ENCODE data around the gene ASPSCR1. TPM values are rescaled to one million over a fixed set of nuclear protein-coding genes. Genes with fewer than 3 reads are reported as not detected.

Gene ASPSCR1
- total RNA-seq, 1 donor from 2014 or later, result 27.5 TPM

DNA sequence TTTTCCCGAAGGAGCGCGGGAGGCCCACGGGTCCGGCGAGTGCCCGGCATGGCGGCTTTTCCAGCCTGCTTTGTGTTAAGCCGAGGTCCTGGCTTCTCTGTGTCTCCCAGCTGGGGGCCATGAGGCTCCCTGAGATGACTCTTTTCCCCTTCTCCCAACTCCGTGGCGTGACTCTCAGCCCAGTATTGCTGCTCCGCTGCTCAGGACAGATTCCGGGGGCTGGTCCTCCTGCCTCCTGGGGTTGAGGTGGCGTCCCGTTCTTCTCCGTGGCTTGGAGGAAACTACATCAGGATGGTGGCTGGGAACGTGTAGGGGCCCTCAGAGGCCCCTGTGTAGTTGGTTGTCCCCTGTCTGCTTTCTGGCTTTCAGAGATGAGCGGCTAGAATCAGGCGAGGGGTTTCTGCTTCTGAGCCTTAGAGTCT lies 75.2 kb downstream of the ASPSCR1 start:
- Histone ChIP-seq H3K27me3 (ENCODE audit: low read depth) (no peaks in the 10 kb centered on the region), H3K36me3 (peaks cover 70% of the 10 kb centered on the region)
- DNase-seq, result no peak

DNA sequence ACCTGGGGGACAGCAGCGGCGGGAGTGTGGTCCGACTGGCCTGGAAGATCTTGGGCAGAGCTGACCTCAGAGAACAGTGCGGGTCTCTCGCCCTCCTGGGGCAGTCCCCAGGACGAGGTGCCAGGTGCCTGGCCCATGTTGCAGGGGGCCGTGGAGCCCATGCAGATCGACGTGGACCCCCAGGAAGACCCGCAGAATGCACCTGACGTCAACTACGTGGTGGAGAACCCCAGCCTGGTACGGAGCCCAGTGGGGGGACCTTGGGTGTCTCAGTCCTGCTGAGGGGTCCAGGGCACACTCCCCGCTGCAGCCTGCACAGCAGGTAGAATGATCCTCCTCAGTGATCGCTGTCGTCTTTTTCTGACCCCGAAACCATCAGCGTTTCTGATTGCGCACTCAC lies 75.7 kb downstream of the ASPSCR1 start:
- DNase-seq, result no peak
- Histone ChIP-seq H3K27me3 (ENCODE audit: low read depth) (no peaks in the 10 kb centered on the region), H3K4me1 (peaks cover 44% of the 10 kb centered on the region), H3K27ac (replicated peaks) (no peak overlapping the region), H3K9me3 (replicated peaks) (no peaks in the 10 kb centered on the region), H3K36me3 (peaks cover 70% of the 10 kb centered on the region), H3K4me3 (peak overlapping the region; percentile 91)
- TF ChIP-seq, protein P1, sequence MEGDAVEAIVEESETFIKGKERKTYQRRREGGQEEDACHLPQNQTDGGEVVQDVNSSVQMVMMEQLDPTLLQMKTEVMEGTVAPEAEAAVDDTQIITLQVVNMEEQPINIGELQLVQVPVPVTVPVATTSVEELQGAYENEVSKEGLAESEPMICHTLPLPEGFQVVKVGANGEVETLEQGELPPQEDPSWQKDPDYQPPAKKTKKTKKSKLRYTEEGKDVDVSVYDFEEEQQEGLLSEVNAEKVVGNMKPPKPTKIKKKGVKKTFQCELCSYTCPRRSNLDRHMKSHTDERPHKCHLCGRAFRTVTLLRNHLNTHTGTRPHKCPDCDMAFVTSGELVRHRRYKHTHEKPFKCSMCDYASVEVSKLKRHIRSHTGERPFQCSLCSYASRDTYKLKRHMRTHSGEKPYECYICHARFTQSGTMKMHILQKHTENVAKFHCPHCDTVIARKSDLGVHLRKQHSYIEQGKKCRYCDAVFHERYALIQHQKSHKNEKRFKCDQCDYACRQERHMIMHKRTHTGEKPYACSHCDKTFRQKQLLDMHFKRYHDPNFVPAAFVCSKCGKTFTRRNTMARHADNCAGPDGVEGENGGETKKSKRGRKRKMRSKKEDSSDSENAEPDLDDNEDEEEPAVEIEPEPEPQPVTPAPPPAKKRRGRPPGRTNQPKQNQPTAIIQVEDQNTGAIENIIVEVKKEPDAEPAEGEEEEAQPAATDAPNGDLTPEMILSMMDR (IDR thresholded peaks at IDR 0.05; ENCODE audit: borderline replicate concordance), result no peak
- intact Hi-C loops (cut with micrococcal nuclease), result no loop called here

More for the DNA sequence above, 75.2 kb downstream of the ASPSCR1 start:
- TF ChIP-seq, protein P1 (IDR thresholded peaks at IDR 0.05; ENCODE audit: borderline replicate concordance), result no peak
- Histone ChIP-seq H3K9me3 (replicated peaks) (no peaks in the 10 kb centered on the region), H3K4me3 (peak overlapping the region; percentile 91), H3K27ac (replicated peaks) (peak overlapping the region; percentile 75), H3K4me1 (peaks cover 44% of the 10 kb centered on the region)
- intact Hi-C loops (cut with micrococcal nuclease), result no loop called here

DNA sequence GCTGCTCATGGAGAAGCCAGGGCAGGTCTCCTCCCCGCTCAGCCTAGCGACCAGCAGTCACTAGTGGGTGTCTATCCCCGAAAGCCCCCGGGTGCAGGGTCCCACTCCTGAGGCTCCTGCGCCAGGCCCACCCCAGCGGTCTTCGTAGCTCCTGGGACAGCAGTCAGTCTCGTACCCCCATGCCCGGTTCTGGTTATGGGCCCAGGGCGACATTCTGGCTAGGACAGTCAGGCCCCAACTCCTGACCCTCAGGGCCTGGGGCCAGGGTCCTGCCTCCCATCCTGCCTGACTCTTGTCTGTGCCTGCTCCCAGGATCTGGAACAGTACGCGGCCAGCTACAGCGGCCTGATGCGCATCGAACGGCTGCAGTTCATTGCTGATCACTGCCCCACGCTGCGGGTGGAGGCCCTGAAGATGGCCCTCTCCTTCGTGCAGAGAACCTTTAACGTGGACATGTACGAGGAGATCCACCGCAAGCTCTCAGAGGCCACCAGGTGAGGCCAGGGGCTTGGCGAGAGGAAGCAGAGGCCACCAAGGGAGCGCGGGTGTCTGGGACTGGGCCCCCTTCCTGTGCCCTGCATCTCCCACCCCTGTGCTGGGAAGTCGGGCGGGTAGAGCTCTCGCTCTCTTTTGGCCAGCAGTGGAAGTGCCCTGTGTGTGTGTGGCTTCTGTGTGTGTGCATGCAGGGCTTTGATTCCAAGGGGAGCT lies 76.3 kb downstream of the ASPSCR1 start:
- Histone ChIP-seq H3K4me3 (peak overlapping the region; percentile 91), H3K4me1 (peaks cover 44% of the 10 kb centered on the region), H3K27ac (replicated peaks) (no peak overlapping the region), H3K27me3 (ENCODE audit: low read depth) (no peaks in the 10 kb centered on the region), H3K9me3 (replicated peaks) (no peaks in the 10 kb centered on the region), H3K36me3 (peaks cover 70% of the 10 kb centered on the region)
- intact Hi-C loops (cut with micrococcal nuclease), result no loop called here
- TF ChIP-seq, protein P1 (IDR thresholded peaks at IDR 0.05; ENCODE audit: borderline replicate concordance), result no peak
- DNase-seq, result no peak

DNA sequence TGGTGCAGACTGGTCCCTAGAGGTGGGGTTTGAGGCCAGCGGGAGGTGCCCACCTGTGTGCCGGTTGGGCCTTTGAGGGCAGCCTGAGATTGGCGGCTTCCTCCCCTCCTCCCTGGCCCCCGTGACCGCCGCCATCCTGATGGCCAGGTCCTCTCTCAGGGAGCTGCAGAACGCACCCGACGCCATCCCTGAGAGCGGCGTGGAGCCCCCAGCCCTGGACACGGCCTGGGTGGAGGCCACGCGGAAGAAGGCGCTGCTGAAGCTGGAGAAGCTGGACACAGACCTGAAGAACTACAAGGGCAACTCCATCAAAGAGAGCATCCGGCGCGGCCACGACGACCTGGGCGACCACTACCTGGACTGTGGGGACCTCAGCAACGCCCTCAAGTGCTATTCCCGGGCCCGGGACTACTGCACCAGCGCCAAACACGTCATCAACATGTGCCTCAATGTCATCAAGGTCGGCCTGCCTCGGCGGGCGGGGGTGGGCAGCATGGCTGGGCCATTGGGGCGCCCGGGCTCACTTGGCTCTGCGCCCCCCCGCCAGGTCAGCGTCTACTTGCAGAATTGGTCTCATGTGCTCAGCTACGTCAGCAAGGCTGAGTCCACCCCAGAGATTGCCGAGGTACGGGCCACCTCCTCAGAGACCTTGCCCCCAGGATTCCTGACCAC lies 77.1 kb downstream of the ASPSCR1 start:
- H3K4me3 ChIP-seq, result no peak overlapping the region
- H3K27me3 ChIP-seq (ENCODE audit: low read depth), result no peaks in the 10 kb centered on the region
- TF ChIP-seq, protein P1 (IDR thresholded peaks at IDR 0.05; ENCODE audit: borderline replicate concordance), result no peak
- intact Hi-C loops (cut with micrococcal nuclease), result no loop called here
- H3K36me3 ChIP-seq, result peaks cover 69% of the 10 kb centered on the region
- no peaks in the 10 kb centered on the region for H3K9me3 ChIP-seq (replicated peaks)
- H3K4me1 ChIP-seq, result peaks cover 41% of the 10 kb centered on the region
- H3K27ac ChIP-seq (replicated peaks), result no peak overlapping the region
- no peak for DNase-seq

DNA sequence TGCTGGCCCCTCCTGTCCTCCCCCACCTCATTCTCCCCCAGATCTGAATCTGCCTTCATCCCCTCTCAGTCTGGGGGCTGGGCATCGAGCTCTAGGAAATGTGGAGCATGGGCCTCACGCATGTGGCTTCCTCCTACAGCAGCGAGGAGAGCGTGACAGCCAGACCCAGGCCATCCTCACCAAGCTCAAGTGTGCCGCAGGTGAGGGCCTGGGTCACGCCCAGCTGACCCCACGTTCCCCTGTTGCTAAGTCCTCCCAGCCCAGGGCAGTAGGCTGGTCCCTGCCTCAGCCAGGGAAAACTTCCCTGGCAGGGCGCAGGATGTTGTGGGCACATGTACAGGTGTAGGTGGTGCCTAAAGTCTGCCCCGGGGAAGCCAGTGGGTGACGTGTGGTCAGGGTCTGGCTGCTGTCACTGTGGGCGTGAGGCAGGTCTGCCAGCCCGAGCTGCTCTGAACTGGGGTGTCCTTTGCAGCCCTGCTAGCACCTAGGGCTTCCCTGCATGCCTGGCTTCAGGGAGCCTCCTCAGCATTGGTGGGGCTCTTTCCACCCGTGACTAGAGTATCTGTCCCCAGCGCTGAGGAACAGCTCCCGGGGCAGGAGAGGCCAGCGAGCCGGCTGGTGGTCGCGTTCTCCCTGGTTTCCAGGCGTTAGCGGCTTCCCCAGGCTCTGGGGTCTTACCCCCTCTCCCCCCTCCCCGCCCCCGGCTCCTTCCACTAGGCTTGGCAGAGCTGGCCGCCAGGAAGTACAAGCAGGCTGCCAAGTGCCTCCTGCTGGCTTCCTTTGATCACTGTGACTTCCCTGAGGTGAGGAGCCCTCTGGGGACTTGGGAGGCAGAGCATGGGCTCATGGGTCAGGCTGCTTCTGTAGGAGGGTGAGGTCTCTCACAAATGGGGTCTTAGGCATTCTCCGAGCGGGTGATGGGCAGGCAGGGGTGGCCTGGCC lies 77.9 kb downstream of the ASPSCR1 start:
- H3K27ac ChIP-seq (replicated peaks), result no peak overlapping the region
- H3K36me3 ChIP-seq, result peaks cover 69% of the 10 kb centered on the region
- H3K27me3 ChIP-seq (ENCODE audit: low read depth), result no peaks in the 10 kb centered on the region
- no peaks in the 10 kb centered on the region for H3K9me3 ChIP-seq (replicated peaks)
- intact Hi-C loops (cut with micrococcal nuclease), result no loop called here
- no peak overlapping the region for H3K4me3 ChIP-seq
- TF ChIP-seq, protein P1 (IDR thresholded peaks at IDR 0.05; ENCODE audit: borderline replicate concordance), result no peak
- peaks cover 33% of the 10 kb centered on the region for H3K4me1 ChIP-seq
- DNase-seq, result no peak

All from left ventricle myocardium inferior (tissue), 1 donor.